H1 (cell line): ENCODE measurements around the gene WNT11. TPM values are rescaled to one million over a fixed set of nuclear protein-coding genes. Genes with fewer than 3 reads are reported as not detected.

Source experiments
- ATF3 ChIP-seq: IDR thresholded peaks from 2 replicates; pipeline ENCODE4 v1.6.1; 2011; ENCODE audit warnings: low read depth, mild to moderate bottlenecking, low read length; ENCODE audit not compliant: insufficient read depth
- CBX8 ChIP-seq: fragments of 300-800, 300-1000 bp; sonication (generic); IDR thresholded peaks from 2 replicates; pipeline ENCODE4 v1.7.1; 2016; ENCODE audit warnings: low read depth, low read length, borderline replicate concordance
- CHD1 ChIP-seq: IDR thresholded peaks from 2 replicates; pipeline ENCODE4 v1.6.1; 2012; ENCODE audit warnings: low read depth, low read length, improper control_type of control experiment
- CHD7 ChIP-seq: fragments of 300-600 bp; sonication (generic); IDR thresholded peaks from 2 replicates; pipeline ENCODE4 v1.7.1; 2012; ENCODE audit warnings: low read length, moderate library complexity, mild to moderate bottlenecking, inconsistent platforms; ENCODE audit not compliant: insufficient replicate concordance
- HDAC2 ChIP-seq, 2 experiments: fragments of 300-600 bp in 1 of 2; sonication (generic) in 1 of 2; IDR thresholded peaks; 2 replicates each; pipeline ENCODE4 v1.6.1; 2011 to 2012; ENCODE audit warnings: low read depth in 2 of 2, low read length in 2 of 2, mild to moderate bottlenecking in 2 of 2, moderate library complexity in 2 of 2, borderline replicate concordance in 1 of 2, inconsistent platforms in 1 of 2
- HDAC6 ChIP-seq: IDR thresholded peaks from one replicate; pipeline ENCODE4 v1.7.1; 2012; ENCODE audit warnings: low read depth, mild to moderate bottlenecking, inconsistent platforms, low read length, moderate library complexity
- POLR2AphosphoS5 ChIP-seq: IDR thresholded peaks from 2 replicates; pipeline ENCODE4 v1.6.1; 2011; ENCODE audit warnings: low read depth, low read length
- SIRT6 ChIP-seq: IDR thresholded peaks from one replicate; pipeline ENCODE4 v1.7.1; 2012; ENCODE audit warnings: low read length, inconsistent platforms
- SRF ChIP-seq: IDR thresholded peaks from 2 replicates; pipeline ENCODE4 v1.6.1; 2011; ENCODE audit warnings: mild to moderate bottlenecking, low read depth, low read length, moderate library complexity
- YY1 ChIP-seq: IDR thresholded peaks from 2 replicates; pipeline ENCODE4 v1.6.1; 2011; ENCODE audit warnings: low read depth, mild to moderate bottlenecking, low read length
- polyA plus RNA-seq, 7 experiments: library from polyadenylated mRNA; depleted of rRNA in 3 of 7; stranded (reverse) in 5 of 7; unstranded in 2 of 7; fragments of >200 nt in 5 of 7; fragments of 200-250 nt in 2 of 7; gene quantifications; 1 replicate in 5 of 7; 2 replicates in 1 of 7; 4 replicates in 1 of 7; pipeline versions ENCODE4 v1.2.1 to v1.2.3, GENCODE V29; 2011 to 2013; ENCODE audit warnings: missing spikeins in 2 of 7, mixed read lengths in 2 of 7
- total RNA-seq: library from RNA; stranded (reverse); fragmentation: NEBNext Ultra II Directional; extraction: Animal tissue kit (Norgen Biotek cat#: 25700); gene quantifications from 2 replicates; pipeline ENCODE4 v1.2.1, GENCODE V29; 2021

Gene WNT11
- total and polyA plus RNA-seq, 2 of the 8 experiments (the other 6 are each of a cell fraction or from before 2014, with no cell fraction given), result 0.11 to 0.45 TPM

GRCh38 chr11:76233196-76233921, 27.1 kb upstream of the WNT11 start (continued):
- TF ChIP-seq CHD7 (no peak), SIRT6 (no peak), HDAC2 (IDR thresholded peaks at IDR 0.05; ENCODE audit: borderline replicate concordance in 1 of 2, low read depth in 2 of 2, low read length in 2 of 2) (no peak), SRF (no peak), ATF3 (no peak), POLR2AphosphoS5 (no peak), CBX8 (no peak), CHD1 (no peak), HDAC6 (no peak), YY1 (no peak)
